ENCODE data around the gene FOXP1.

DNA sequence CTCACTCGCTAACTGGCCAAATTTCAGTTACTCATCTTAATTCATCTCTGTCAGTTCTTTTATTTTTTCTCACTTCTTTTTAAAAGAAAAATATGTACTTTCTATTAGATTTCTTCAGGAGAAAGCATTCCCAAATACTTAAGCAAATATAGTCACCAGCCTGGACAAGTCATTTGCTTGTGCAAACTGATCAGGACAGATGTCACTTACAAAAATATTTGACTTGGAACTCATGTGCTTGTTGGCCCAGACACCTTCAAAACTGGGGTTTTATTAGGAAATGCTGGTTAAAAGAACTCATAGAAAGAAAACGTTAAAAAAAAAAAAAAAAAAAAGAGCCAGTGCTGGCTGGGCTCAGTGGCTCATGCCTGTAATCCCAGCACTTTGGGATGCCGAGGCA, 31.3 kb upstream of the FOXP1 start:
- TF ChIP-seq, protein P1, sequence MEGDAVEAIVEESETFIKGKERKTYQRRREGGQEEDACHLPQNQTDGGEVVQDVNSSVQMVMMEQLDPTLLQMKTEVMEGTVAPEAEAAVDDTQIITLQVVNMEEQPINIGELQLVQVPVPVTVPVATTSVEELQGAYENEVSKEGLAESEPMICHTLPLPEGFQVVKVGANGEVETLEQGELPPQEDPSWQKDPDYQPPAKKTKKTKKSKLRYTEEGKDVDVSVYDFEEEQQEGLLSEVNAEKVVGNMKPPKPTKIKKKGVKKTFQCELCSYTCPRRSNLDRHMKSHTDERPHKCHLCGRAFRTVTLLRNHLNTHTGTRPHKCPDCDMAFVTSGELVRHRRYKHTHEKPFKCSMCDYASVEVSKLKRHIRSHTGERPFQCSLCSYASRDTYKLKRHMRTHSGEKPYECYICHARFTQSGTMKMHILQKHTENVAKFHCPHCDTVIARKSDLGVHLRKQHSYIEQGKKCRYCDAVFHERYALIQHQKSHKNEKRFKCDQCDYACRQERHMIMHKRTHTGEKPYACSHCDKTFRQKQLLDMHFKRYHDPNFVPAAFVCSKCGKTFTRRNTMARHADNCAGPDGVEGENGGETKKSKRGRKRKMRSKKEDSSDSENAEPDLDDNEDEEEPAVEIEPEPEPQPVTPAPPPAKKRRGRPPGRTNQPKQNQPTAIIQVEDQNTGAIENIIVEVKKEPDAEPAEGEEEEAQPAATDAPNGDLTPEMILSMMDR (conservative IDR thresholded peaks at IDR 0.05 in 1 of 2, IDR thresholded peaks at IDR 0.05 in 1 of 2; ENCODE audit: low read depth in 1 of 2, low read length in 2 of 2) = no peak
- TF ChIP-seq EZH2 (IDR thresholded peaks at IDR 0.05; ENCODE audit: low read length, missing control alignments) = no peak

All from fibroblast of lung (primary cell).